ENCODE measurements around the gene NAGK.
"Not testable (repeated sequence)": the region's sequence is repeated elsewhere in the genome, so short reads cannot be mapped to it uniquely, and the experiment has no call there.

DNA sequence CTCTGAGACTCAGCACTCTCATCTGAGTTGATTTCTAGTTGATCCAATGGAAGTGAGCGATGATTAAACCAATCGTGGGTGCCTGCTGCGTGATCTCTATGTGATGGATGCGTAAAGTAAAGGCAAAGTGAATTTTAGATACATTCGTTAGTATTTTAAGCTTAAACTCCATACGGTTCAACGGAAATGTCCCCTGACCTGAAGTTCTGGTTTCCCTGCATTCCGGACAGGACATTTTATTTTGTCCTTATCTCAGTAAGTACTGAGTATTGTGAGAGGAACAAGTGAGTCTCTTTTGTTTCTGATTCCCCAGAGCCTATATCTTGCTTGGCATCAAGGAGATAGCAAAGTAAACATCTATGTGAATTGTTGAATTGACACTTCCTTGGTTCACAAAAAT lies 32.2 kb upstream of the NAGK start:
- TF ChIP-seq, protein P1, sequence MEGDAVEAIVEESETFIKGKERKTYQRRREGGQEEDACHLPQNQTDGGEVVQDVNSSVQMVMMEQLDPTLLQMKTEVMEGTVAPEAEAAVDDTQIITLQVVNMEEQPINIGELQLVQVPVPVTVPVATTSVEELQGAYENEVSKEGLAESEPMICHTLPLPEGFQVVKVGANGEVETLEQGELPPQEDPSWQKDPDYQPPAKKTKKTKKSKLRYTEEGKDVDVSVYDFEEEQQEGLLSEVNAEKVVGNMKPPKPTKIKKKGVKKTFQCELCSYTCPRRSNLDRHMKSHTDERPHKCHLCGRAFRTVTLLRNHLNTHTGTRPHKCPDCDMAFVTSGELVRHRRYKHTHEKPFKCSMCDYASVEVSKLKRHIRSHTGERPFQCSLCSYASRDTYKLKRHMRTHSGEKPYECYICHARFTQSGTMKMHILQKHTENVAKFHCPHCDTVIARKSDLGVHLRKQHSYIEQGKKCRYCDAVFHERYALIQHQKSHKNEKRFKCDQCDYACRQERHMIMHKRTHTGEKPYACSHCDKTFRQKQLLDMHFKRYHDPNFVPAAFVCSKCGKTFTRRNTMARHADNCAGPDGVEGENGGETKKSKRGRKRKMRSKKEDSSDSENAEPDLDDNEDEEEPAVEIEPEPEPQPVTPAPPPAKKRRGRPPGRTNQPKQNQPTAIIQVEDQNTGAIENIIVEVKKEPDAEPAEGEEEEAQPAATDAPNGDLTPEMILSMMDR (IDR thresholded peaks at IDR 0.05) = not testable (repeated sequence)
- not testable (repeated sequence) for TF ChIP-seq POLR2A (IDR thresholded peaks at IDR 0.05)
